Ascending aorta (tissue), 2 donors: ENCODE results near the gene SH3BGRL3. TPM values are rescaled to one million over a fixed set of nuclear protein-coding genes. Genes with fewer than 3 reads are reported as not detected.
"Not testable (repeated sequence)": the region's sequence is repeated elsewhere in the genome, so short reads cannot be mapped to it uniquely, and the experiment has no call there.

ENCODE experiments used
- DNase-seq, 2 donors: peaks; one replicate each; pipeline ENCODE4 v3.0.0-alpha.2; 2019; ENCODE audit warnings: low spot score in 2 of 2
- H3K27ac ChIP-seq, 2 donors: fragments of 200-600 bp; sonication (generic); one replicate each; pipeline ENCODE4 v1.5.1; 2016 to 2017; ENCODE audit warnings: mild to moderate bottlenecking in 1 of 2
- H3K27me3 ChIP-seq: fragments of 200-600 bp; sonication (generic); one replicate; pipeline ENCODE4 v1.5.1; 2017
- H3K36me3 ChIP-seq, 2 donors: fragments of 200-600 bp; sonication (generic); one replicate each; pipeline ENCODE4 v1.5.1; 2016
- H3K4me1 ChIP-seq, 2 donors: fragments of 200-600 bp; sonication (generic); one replicate each; pipeline ENCODE4 v1.5.1; 2016 to 2017; ENCODE audit warnings: mild to moderate bottlenecking in 1 of 2
- H3K4me3 ChIP-seq, 2 donors: fragments of 200-600 bp; sonication (generic); one replicate each; pipeline ENCODE4 v1.5.1; 2016 to 2017; ENCODE audit warnings: mild to moderate bottlenecking in 1 of 2
- H3K9me3 ChIP-seq, 2 donors: fragments of 200-600 bp; sonication (generic); one replicate each; pipeline ENCODE4 v1.5.1; 2016
- CTCF ChIP-seq, 3 experiments: fragments of 200-600 bp in 2 of 3; fragments of 450-650 bp in 1 of 3; sonication (generic) in 2 of 3; IDR thresholded peaks; one replicate each; pipeline ENCODE4 v1.5.1; 2016 to 2019; ENCODE audit warnings: antibody characterized with exemption in 3 of 3, mild to moderate bottlenecking in 1 of 3, moderate library complexity in 1 of 3
- intact Hi-C: fragments of 100-400 bp; cut with DNase I; formaldehyde crosslinking; loops from one replicate; pipeline ENCODE4 v1.15.1; 2023
- total RNA-seq: library from RNA; depleted of rRNA; stranded (reverse); fragments of >200 nt; gene quantifications from one replicate; pipeline ENCODE4 v1.1.0, GENCODE V29; 2016

The SH3BGRL3 gene
- total RNA-seq, 1 donor from 2014 or later, result 228 TPM

GRCh38 chr1:26328597-26328996 lies 48.7 kb downstream of the SH3BGRL3 start:
- no peaks in the 10 kb centered on the region for H3K9me3 ChIP-seq
- no peak overlapping the region for H3K4me3 ChIP-seq
- H3K27ac ChIP-seq, result no peak overlapping the region
- H3K4me1 ChIP-seq, result no peaks in the 10 kb centered on the region
- no peak for TF ChIP-seq CTCF (IDR thresholded peaks at IDR 0.05)
- no peak for DNase-seq
- H3K36me3 ChIP-seq, result no peaks in the 10 kb centered on the region
- intact Hi-C loops, result no loop called here
- H3K27me3 ChIP-seq, result peaks cover 1% of the 10 kb centered on the region

GRCh38 chr1:26329380-26329779 lies 49.5 kb downstream of the SH3BGRL3 start:
- H3K36me3 ChIP-seq, H3K27me3 ChIP-seq, H3K4me3 ChIP-seq, H3K9me3 ChIP-seq, DNase-seq, intact Hi-C loops, H3K4me1 ChIP-seq, H3K27ac ChIP-seq: not testable (repeated sequence)

GRCh38 chr1:26330276-26330675 lies 50.4 kb downstream of the SH3BGRL3 start:
- no peak for DNase-seq
- Histone ChIP-seq H3K4me1 (no peaks in the 10 kb centered on the region), H3K4me3 (no peak overlapping the region), H3K27ac (no peak overlapping the region), H3K27me3 (peaks cover 8% of the 10 kb centered on the region), H3K36me3 (no peaks in the 10 kb centered on the region), H3K9me3 (no peaks in the 10 kb centered on the region)
- TF ChIP-seq CTCF (IDR thresholded peaks at IDR 0.05), result no peak
- intact Hi-C loops, result no loop called here

Other genes with a start within 250 kb of the SH3BGRL3 start
- gene SLC30A2, start 234.0 kb upstream of the SH3BGRL3 start, total RNA-seq, result not detected
- gene TRIM63, start 212.5 kb upstream of the SH3BGRL3 start, total RNA-seq, result not detected
- 4.0 TPM for gene PDIK1L, start 168.3 kb upstream of the SH3BGRL3 start, total RNA-seq
- gene FAM110D, start 121.0 kb upstream of the SH3BGRL3 start, total RNA-seq, result 60.0 TPM
- gene C1orf232, start 111.1 kb upstream of the SH3BGRL3 start, total RNA-seq, result not detected
- gene ZNF593, start 110.2 kb upstream of the SH3BGRL3 start, total RNA-seq, result 90.0 TPM
- not detected for gene ZNF593OS, start 108.3 kb upstream of the SH3BGRL3 start, total RNA-seq
- gene CNKSR1, start 102.6 kb upstream of the SH3BGRL3 start, total RNA-seq, result not detected
- gene CATSPER4, start 89.5 kb upstream of the SH3BGRL3 start, total RNA-seq, result not detected
- 5.0 TPM for gene CEP85, start 45.9 kb upstream of the SH3BGRL3 start, total RNA-seq
- 14.5 TPM for gene UBXN11, start 26.6 kb downstream of the SH3BGRL3 start, total RNA-seq
- gene CD52, start 37.9 kb downstream of the SH3BGRL3 start, total RNA-seq, result not detected
- not detected for gene CRYBG2, start 74.0 kb downstream of the SH3BGRL3 start, total RNA-seq
- not detected for gene ZNF683, start 92.7 kb downstream of the SH3BGRL3 start, total RNA-seq
- gene LIN28A, start 130.7 kb downstream of the SH3BGRL3 start, total RNA-seq, result not detected
- 54.2 TPM for gene DHDDS, start 152.2 kb downstream of the SH3BGRL3 start, total RNA-seq
- 97.7 TPM for gene HMGN2, start 192.4 kb downstream of the SH3BGRL3 start, total RNA-seq
- 9.6 TPM for gene RPS6KA1, start 249.7 kb downstream of the SH3BGRL3 start, total RNA-seq